ENCODE data around the gene ISLR2.

Gene ISLR2

GRCh38 chr15:74136814-74137536 lies 6.6 kb downstream of the ISLR2 start:
- POLR2A ChIA-PET = no interaction called here
- no peak for TF ChIP-seq LEF1 (IDR thresholded peaks at IDR 0.05; ENCODE audit: borderline replicate concordance)
- no peak for TF ChIP-seq CTBP1 (IDR thresholded peaks at IDR 0.05; ENCODE audit: borderline replicate concordance)
- TF ChIP-seq ELF4 (IDR thresholded peaks at IDR 0.05) = no peak
- TF ChIP-seq SUZ12 (IDR thresholded peaks at IDR 0.05) = no peak
- no peak for TF ChIP-seq FOXK2 (IDR thresholded peaks at IDR 0.05)
- no peak for TF ChIP-seq PKNOX1 (IDR thresholded peaks at IDR 0.05)
- no peak for TF ChIP-seq L3MBTL2 (conservative IDR thresholded peaks at IDR 0.05)
- TF ChIP-seq ZNF384 (IDR thresholded peaks at IDR 0.05) = no peak
- no peak for TF ChIP-seq ARNT (IDR thresholded peaks at IDR 0.05)
- no peak for TF ChIP-seq FOXA1 (IDR thresholded peaks at IDR 0.05)
- CTCF ChIA-PET = no interaction called here
- no peak for DNase-seq (ENCODE audit: extremely low spot score)

- no peak for DNase-seq (ENCODE audit: extremely low spot score)
- POLR2A ChIA-PET = no interaction called here
- CTCF ChIA-PET = interaction anchor here (0.7 kb wide), 1 partner anchor 108 kb away, joined by 3 read pairs; no protein-coding TSS in a partner anchor
- TF ChIP-seq TARDBP (IDR thresholded peaks at IDR 0.05) (no peak), ZNF384 (IDR thresholded peaks at IDR 0.05) (no peak), L3MBTL2 (conservative IDR thresholded peaks at IDR 0.05) (no peak), CTBP1 (IDR thresholded peaks at IDR 0.05; ENCODE audit: borderline replicate concordance) (no peak), PKNOX1 (IDR thresholded peaks at IDR 0.05) (no peak)
Observed at GRCh38 chr15:74137537-74137894, 7.1 kb downstream of the ISLR2 start.

GRCh38 chr15:74138642-74139041 lies 8.3 kb downstream of the ISLR2 start:
- ChIA-PET POLR2A (no interaction called here), CTCF (interaction anchor here (1.1 kb wide), 1 partner anchor 11 kb away, joined by 4 read pairs; no protein-coding TSS in a partner anchor)
- no peak for TF ChIP-seq ARNT (IDR thresholded peaks at IDR 0.05)
- TF ChIP-seq FOXM1 (IDR thresholded peaks at IDR 0.05; ENCODE audit: borderline replicate concordance) = no peak
- no peak for TF ChIP-seq CTBP1 (IDR thresholded peaks at IDR 0.05; ENCODE audit: borderline replicate concordance)
- no peak for TF ChIP-seq SP1 (IDR thresholded peaks at IDR 0.05)
- no peak for DNase-seq (ENCODE audit: extremely low spot score)

GRCh38 chr15:74141591-74141990 lies 11.2 kb downstream of the ISLR2 start:
- no peak for DNase-seq (ENCODE audit: extremely low spot score)
- CTCF ChIA-PET = no interaction called here
- TF ChIP-seq FOXM1 (IDR thresholded peaks at IDR 0.05; ENCODE audit: borderline replicate concordance) (no peak), SP1 (IDR thresholded peaks at IDR 0.05) (no peak), CTBP1 (IDR thresholded peaks at IDR 0.05; ENCODE audit: borderline replicate concordance) (no peak), BHLHE40 (IDR thresholded peaks at IDR 0.05; ENCODE audit: borderline replicate concordance) (no peak)
- POLR2A ChIA-PET = no interaction called here

GRCh38 chr15:74144153-74144775 lies 13.9 kb downstream of the ISLR2 start:
- no peak for TF ChIP-seq PKNOX1 (IDR thresholded peaks at IDR 0.05)
- TF ChIP-seq ELF4 (IDR thresholded peaks at IDR 0.05) = no peak
- TF ChIP-seq SP1 (IDR thresholded peaks at IDR 0.05) = no peak
- no peak for TF ChIP-seq FOXK2 (IDR thresholded peaks at IDR 0.05)
- no peak for TF ChIP-seq HDGF (IDR thresholded peaks at IDR 0.05; ENCODE audit: borderline replicate concordance)
- TF ChIP-seq ZNF384 (IDR thresholded peaks at IDR 0.05) = no peak
- no peak for TF ChIP-seq ARNT (IDR thresholded peaks at IDR 0.05)
- DNase-seq (ENCODE audit: extremely low spot score) = peak; percentile 39
- ChIA-PET POLR2A (interaction anchor here (1.1 to 1.4 kb wide), 2 partner anchors 9 to 12 kb away, joined by 3 to 6 read pairs; no protein-coding TSS in a partner anchor), CTCF (interaction anchor here (0.6 to 1.8 kb wide), 7 partner anchors 15 to 342 kb away, joined by 3 to 9 read pairs (median 5); partner anchors contain the start of gene STRA6)

- no peak for DNase-seq (ENCODE audit: extremely low spot score)
- no peak for TF ChIP-seq L3MBTL2 (conservative IDR thresholded peaks at IDR 0.05)
- no peak for TF ChIP-seq BHLHE40 (IDR thresholded peaks at IDR 0.05; ENCODE audit: borderline replicate concordance)
- no peak for TF ChIP-seq NFRKB (IDR thresholded peaks at IDR 0.05)
- TF ChIP-seq ARNT (IDR thresholded peaks at IDR 0.05) = no peak
- no peak for TF ChIP-seq CTBP1 (IDR thresholded peaks at IDR 0.05; ENCODE audit: borderline replicate concordance)
- TF ChIP-seq ZNF384 (IDR thresholded peaks at IDR 0.05) = no peak
- TF ChIP-seq SP1 (IDR thresholded peaks at IDR 0.05) = no peak
- no peak for TF ChIP-seq ELF4 (IDR thresholded peaks at IDR 0.05)
- no peak for TF ChIP-seq FOXA1 (IDR thresholded peaks at IDR 0.05)
- TF ChIP-seq HDGF (IDR thresholded peaks at IDR 0.05; ENCODE audit: borderline replicate concordance) = no peak
- TF ChIP-seq TARDBP (IDR thresholded peaks at IDR 0.05) = no peak
- no peak for TF ChIP-seq FOXM1 (IDR thresholded peaks at IDR 0.05; ENCODE audit: borderline replicate concordance)
- POLR2A ChIA-PET = no interaction called here
- CTCF ChIA-PET = interaction anchor here (0.6 kb wide), 1 partner anchor 1663 kb away, joined by 3 read pairs; no protein-coding TSS in a partner anchor
Observed at GRCh38 chr15:74146277-74146800, 16.0 kb downstream of the ISLR2 start.
